CD14-positive monocyte (primary cell): ENCODE results near the gene OR8K3. TPM values are rescaled to one million over a fixed set of nuclear protein-coding genes. Genes with fewer than 3 reads are reported as not detected.

Experiments used
- DNase-seq, 3 donors: peaks; one replicate each; pipeline ENCODE4 v3.0.0-alpha.2; 2011 to 2022
- H2AFZ ChIP-seq: 2 replicates; pipeline ENCODE4 v1.6.0; 2012; ENCODE audit warnings: mild to moderate bottlenecking, low read depth, low read length, inconsistent platforms; ENCODE audit not compliant: insufficient read depth, poor library complexity, severe bottlenecking
- H3K27ac ChIP-seq, 2 donors: 1 replicate in 1 of 2; 2 replicates in 1 of 2; pipeline ENCODE4 v1.5.1; 2012 to 2013; ENCODE audit warnings: low read length in 2 of 2, control low read depth in 1 of 2, inconsistent platforms in 1 of 2, low read depth in 1 of 2, mild to moderate bottlenecking in 1 of 2
- H3K27me3 ChIP-seq, 2 donors: one replicate each; pipeline versions ENCODE4 v1.6.0 to v1.6.1; 2011 to 2013; ENCODE audit warnings: low read length in 2 of 2; ENCODE audit not compliant: control insufficient read depth in 2 of 2, insufficient read depth in 2 of 2
- H3K36me3 ChIP-seq, 2 donors: replicated peaks in 1 of 2; 1 replicate in 1 of 2; 2 replicates in 1 of 2; pipeline versions ENCODE4 v1.5.1 to v1.6.1; 2012 to 2013; ENCODE audit warnings: low read length in 2 of 2, control low read depth in 1 of 2, inconsistent platforms in 1 of 2, mild to moderate bottlenecking in 1 of 2; ENCODE audit not compliant: insufficient read depth in 2 of 2, control insufficient read depth in 1 of 2
- H3K4me1 ChIP-seq, 2 donors: 1 replicate in 1 of 2; 2 replicates in 1 of 2; pipeline versions ENCODE4 v1.5.1 to v1.6.1; 2012 to 2013; ENCODE audit warnings: low read length in 2 of 2, control low read depth in 1 of 2, inconsistent platforms in 1 of 2, mild to moderate bottlenecking in 1 of 2, moderate library complexity in 1 of 2; ENCODE audit not compliant: insufficient read depth in 2 of 2, control insufficient read depth in 1 of 2
- H3K4me2 ChIP-seq: replicated peaks from 2 replicates; pipeline ENCODE3; 2012; ENCODE audit warnings: low read length, moderate library complexity, mild to moderate bottlenecking; ENCODE audit not compliant: poor library complexity, severe bottlenecking; ENCODE audit errors: extremely low read depth
- H3K4me3 ChIP-seq, 3 experiments: fragments of 200-600 bp in 1 of 3; sonication (generic) in 1 of 3; replicated peaks in 1 of 3; 1 replicate in 2 of 3; 2 replicates in 1 of 3; pipeline ENCODE4 v1.5.1; 2011 to 2013; ENCODE audit warnings: low read length in 3 of 3, mild to moderate bottlenecking in 3 of 3, control low read depth in 2 of 3, low read depth in 2 of 3, inconsistent platforms in 1 of 3, moderate library complexity in 1 of 3
- H3K79me2 ChIP-seq: 2 replicates; pipeline ENCODE4 v1.6.0; 2012; ENCODE audit warnings: mild to moderate bottlenecking, control low read depth, inconsistent platforms, low read length, moderate library complexity; ENCODE audit not compliant: insufficient read depth
- H3K9ac ChIP-seq: 2 replicates; pipeline ENCODE4 v1.6.0; 2017; ENCODE audit warnings: low read length, mild to moderate bottlenecking; ENCODE audit not compliant: insufficient read depth, poor library complexity, severe bottlenecking
- H3K9me3 ChIP-seq, 2 donors: replicated peaks in 1 of 2; 1 replicate in 1 of 2; 2 replicates in 1 of 2; pipeline versions ENCODE4 v1.5.1 to v1.6.1; 2012 to 2013; ENCODE audit warnings: low read length in 2 of 2, control low read depth in 1 of 2; ENCODE audit not compliant: control insufficient read depth in 1 of 2, insufficient read depth in 1 of 2
- H4K20me1 ChIP-seq: 2 replicates; pipeline ENCODE4 v1.6.0; 2012; ENCODE audit warnings: mild to moderate bottlenecking, low read length, control low read depth, moderate library complexity; ENCODE audit not compliant: insufficient read depth
- H3K27ac Mint-ChIP-seq, 7 donors: one replicate each; pipeline ENCODE4 v1.8.0; 2020; ENCODE audit warnings: mild to moderate bottlenecking in 7 of 7, mixed read lengths in 7 of 7, moderate library complexity in 6 of 7, inconsistent platforms in 2 of 7
- H3K27me3 Mint-ChIP-seq, 3 donors: one replicate each; pipeline ENCODE4 v1.8.0; 2021 to 2022; ENCODE audit warnings: low read depth in 3 of 3, mild to moderate bottlenecking in 3 of 3, mixed read lengths in 3 of 3, moderate library complexity in 3 of 3, inconsistent platforms in 1 of 3
- H3K36me3 Mint-ChIP-seq, 2 donors: one replicate each; pipeline ENCODE4 v1.8.0; 2020; ENCODE audit warnings: mixed read lengths in 2 of 2, inconsistent platforms in 1 of 2, mild to moderate bottlenecking in 1 of 2
- H3K4me1 Mint-ChIP-seq: one replicate; pipeline ENCODE4 v1.8.0; 2020; ENCODE audit warnings: mild to moderate bottlenecking, mixed read lengths
- H3K4me3 Mint-ChIP-seq, 2 donors: one replicate each; pipeline ENCODE4 v1.8.0; 2020; ENCODE audit warnings: mild to moderate bottlenecking in 2 of 2, mixed read lengths in 2 of 2, moderate library complexity in 1 of 2
- H3K9me3 Mint-ChIP-seq, 7 donors: one replicate each; pipeline ENCODE4 v1.8.0; 2020 to 2022; ENCODE audit warnings: mixed read lengths in 7 of 7, mild to moderate bottlenecking in 6 of 7, moderate library complexity in 6 of 7, inconsistent platforms in 2 of 7
- CTCF ChIP-seq: fragments of 200-600 bp; IDR thresholded peaks from one replicate; pipeline ENCODE4 v1.8.0; 2022; ENCODE audit warnings: antibody characterized with exemption, mild to moderate bottlenecking
- WGBS: methylation state at CpG from one replicate; pipeline ENCODE4 v1.1.5; 2013; ENCODE audit warnings: missing lambda C conversion rate; ENCODE audit not compliant: insufficient coverage; 5-methylcytosine and 5-hydroxymethylcytosine counted together
- intact Hi-C, 2 donors: fragments of 100-400 bp; cut with micrococcal nuclease; formaldehyde crosslinking; loops; one replicate each; pipeline versions ENCODE4 v1.15.0 to v1.15.1; 2023
- polyA plus RNA-seq, 3 donors: library from polyadenylated mRNA; depleted of rRNA in 1 of 3; unstranded in 2 of 3; stranded (reverse) in 1 of 3; fragments of 300-500 nt in 2 of 3; fragments of >200 nt in 1 of 3; fragmentation: Illumina TruSeq in 2 of 3; gene quantifications; 1 replicate in 2 of 3; 2 replicates in 1 of 3; pipeline ENCODE4 v1.2.3, GENCODE V29; 2012 to 2021

OR8K3 gene
- polyA plus RNA-seq, 3 donors = not detected

DNA sequence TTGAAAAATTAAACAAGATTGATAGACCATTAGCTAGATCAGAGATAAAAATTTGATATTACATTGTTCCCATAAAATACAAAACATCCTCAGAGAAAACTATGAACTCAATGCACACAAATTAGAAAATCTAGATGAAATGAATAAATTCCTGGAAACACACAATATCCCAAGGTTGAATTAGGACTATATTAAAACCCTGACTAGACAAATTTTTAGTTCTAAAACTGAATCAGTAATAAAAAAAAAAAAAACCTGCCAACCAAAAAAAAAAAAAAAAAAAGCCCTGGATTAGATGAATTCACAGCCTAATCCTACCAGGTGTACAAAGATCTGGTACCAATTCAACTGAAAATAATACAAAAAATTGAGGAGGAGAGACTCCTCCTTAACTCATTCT, 25.3 kb downstream of the OR8K3 start:
- Histone ChIP-seq H2AFZ (no peak overlapping the region), H3K9me3 (peaks cover 13 to 25% of the 10 kb centered on the region in 2 donors), H3K27me3 (no peaks in the 10 kb centered on the region), H3K79me2 (no peaks in the 10 kb centered on the region), H3K4me2 (no peak overlapping the region), H3K4me3 (no peak overlapping the region), H3K27ac (no peak overlapping the region), H4K20me1 (no peaks in the 10 kb centered on the region), H3K4me1 (no peaks in the 10 kb centered on the region), H3K36me3 (no peaks in the 10 kb centered on the region), H3K9ac (no peak overlapping the region)
- Mint-ChIP-seq H3K36me3 (no peaks in the 10 kb centered on the region), H3K4me1 (no peaks in the 10 kb centered on the region), H3K9me3 (peaks cover 2 to 31% (median 9%) of the 10 kb centered on the region in 7 donors), H3K27me3 (no peaks in the 10 kb centered on the region), H3K27ac (no peak overlapping the region), H3K4me3 (no peak overlapping the region)
- DNase-seq = no peak
- intact Hi-C loops = no loop called here
- no peak for TF ChIP-seq CTCF

GRCh38 chr11:56345739-56346138, 30.8 kb downstream of the OR8K3 start, which contains the start of gene OR8K1:
TSS of gene OR8K1 (plus strand) at chr11:56346039. CDS start at chr11:56346039, 0 bp downstream.
- H3K4me2 ChIP-seq = no peak within 1 kb of the TSS
- no peak within 1 kb of the TSS for H3K9ac ChIP-seq
- H3K4me3 ChIP-seq = no peak within 1 kb of the TSS
- H3K9me3 Mint-ChIP-seq = peaks cover 0 to 13% (median 5%) of the 10 kb centered on the region in 7 donors
- H3K27ac Mint-ChIP-seq = no peak within 1 kb of the TSS
- no peak within 1 kb of the TSS for H3K27ac ChIP-seq
- no peaks in the 10 kb centered on the region for H3K27me3 ChIP-seq
- intact Hi-C loops = no loop called here
- H3K27me3 Mint-ChIP-seq = no peaks in the 10 kb centered on the region
- no peaks in the 10 kb centered on the region for H4K20me1 ChIP-seq
- H3K36me3 Mint-ChIP-seq = no peaks in the 10 kb centered on the region
- H3K9me3 ChIP-seq = peaks cover 0 to 6% of the 10 kb centered on the region in 2 donors
- no peak within 1 kb of the TSS for H3K4me3 Mint-ChIP-seq
- no peaks in the 10 kb centered on the region for H3K4me1 ChIP-seq
- H3K36me3 ChIP-seq = no peaks in the 10 kb centered on the region
- no peaks in the 10 kb centered on the region for H3K79me2 ChIP-seq
- DNase-seq = no peak
- WGBS = no CpG with 5 or more reads among the region's 1 CpG
- H3K4me1 Mint-ChIP-seq = no peaks in the 10 kb centered on the region
- no peak within 1 kb of the TSS for H2AFZ ChIP-seq
- TF ChIP-seq CTCF = no peak
